ENCODE measurements around the gene GPR39.

- TF ChIP-seq CTCF (IDR thresholded peaks at IDR 0.05): no peak
- no peak for TF ChIP-seq ZFX (IDR thresholded peaks at IDR 0.05; ENCODE audit: borderline replicate concordance)
Measured at GRCh38 chr2:132446444-132446843, 29.8 kb downstream of the GPR39 start.

Data from 22Rv1 (cell line).